SK-N-SH treated with all-trans-retinoic acid at 6 μM for 48 hours (cell line): ENCODE measurements around the gene TAF3.

Experiments used
- ARNTL ChIP-seq: fragments of 450-650 bp; formaldehyde crosslinking; IDR thresholded peaks from 2 replicates; pipeline ENCODE4 v1.5.0; 2020; ENCODE audit warnings: low read depth, mild to moderate bottlenecking, moderate library complexity, borderline replicate concordance
- CSDC2 ChIP-seq: fragments of 250-450 bp; sonication (Bioruptor Pico); IDR thresholded peaks from 2 replicates; pipeline ENCODE4 v1.5.0; 2020; ENCODE audit warnings: mild to moderate bottlenecking, moderate library complexity
- ISL1 ChIP-seq: fragments of 250-450 bp; sonication (Bioruptor Pico); IDR thresholded peaks from 2 replicates; pipeline ENCODE4 v2.1.2; 2022; ENCODE audit warnings: mild to moderate bottlenecking, moderate library complexity
- RARB ChIP-seq: fragments of 250-450 bp; sonication (Bioruptor Pico); IDR thresholded peaks from 2 replicates; pipeline ENCODE4 v1.8.0; 2021; ENCODE audit warnings: mild to moderate bottlenecking, moderate library complexity
- SNAI2 ChIP-seq: fragments of 250-450 bp; sonication (Bioruptor Pico); IDR thresholded peaks from 2 replicates; pipeline ENCODE4 v1.5.0; 2020; ENCODE audit warnings: mild to moderate bottlenecking, moderate library complexity
- TF ChIP-seq, protein P1 (sequence below): fragments of 250-450 bp; sonication (Bioruptor Pico); IDR thresholded peaks from 2 replicates; pipeline ENCODE4 v1.5.1; 2020; ENCODE audit warnings: low read depth, mild to moderate bottlenecking, moderate library complexity
- TF ChIP-seq, protein P2 (sequence below): fragments of 250-450 bp; sonication (Bioruptor Pico); IDR thresholded peaks from 2 replicates; pipeline ENCODE4 v1.8.0; 2020; ENCODE audit warnings: mild to moderate bottlenecking, moderate library complexity, borderline replicate concordance
- TF ChIP-seq, protein P3 (sequence below): fragments of 250-450 bp; sonication (Bioruptor Pico); IDR thresholded peaks from 2 replicates; pipeline ENCODE4 v1.8.0; 2021; ENCODE audit warnings: low read depth, mild to moderate bottlenecking, moderate library complexity, borderline replicate concordance

DNA sequence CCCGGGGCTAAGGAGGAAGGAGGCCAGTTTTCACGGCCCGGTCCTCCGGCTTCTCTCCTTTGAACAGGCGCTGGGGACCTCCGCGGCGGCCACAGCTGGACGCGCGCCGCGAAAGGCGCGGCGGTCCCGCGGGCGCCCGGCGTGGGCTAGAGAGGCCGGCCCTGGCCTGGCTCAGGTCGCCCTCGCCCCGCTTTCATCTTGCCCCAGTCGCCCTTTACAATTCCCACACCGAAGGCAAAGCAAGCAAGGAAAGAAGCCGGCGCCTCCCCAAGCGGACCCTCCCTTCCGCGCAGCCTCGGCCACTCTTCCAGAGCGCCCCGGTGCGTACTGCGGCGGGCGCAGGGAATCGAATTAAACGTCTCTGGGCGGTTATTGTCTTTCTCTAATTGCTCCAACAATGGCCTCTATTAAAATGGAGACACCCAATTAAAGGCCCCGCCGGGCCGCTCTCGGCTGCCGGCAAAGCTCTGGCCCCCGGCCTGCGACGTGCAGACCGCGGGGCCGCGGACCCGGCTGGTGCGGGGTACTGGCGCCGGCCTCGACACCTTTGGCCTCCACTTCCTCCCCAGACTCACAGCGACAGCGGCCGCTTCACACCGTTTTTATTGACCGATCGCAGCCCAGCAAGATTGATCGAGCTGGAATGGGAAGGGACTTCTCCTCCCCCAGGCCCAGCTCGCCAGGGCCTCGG, 231.7 kb downstream of the TAF3 start:
- no peak for TF ChIP-seq ARNTL (CRISPR knock-in tag)
- TF ChIP-seq, protein P1, sequence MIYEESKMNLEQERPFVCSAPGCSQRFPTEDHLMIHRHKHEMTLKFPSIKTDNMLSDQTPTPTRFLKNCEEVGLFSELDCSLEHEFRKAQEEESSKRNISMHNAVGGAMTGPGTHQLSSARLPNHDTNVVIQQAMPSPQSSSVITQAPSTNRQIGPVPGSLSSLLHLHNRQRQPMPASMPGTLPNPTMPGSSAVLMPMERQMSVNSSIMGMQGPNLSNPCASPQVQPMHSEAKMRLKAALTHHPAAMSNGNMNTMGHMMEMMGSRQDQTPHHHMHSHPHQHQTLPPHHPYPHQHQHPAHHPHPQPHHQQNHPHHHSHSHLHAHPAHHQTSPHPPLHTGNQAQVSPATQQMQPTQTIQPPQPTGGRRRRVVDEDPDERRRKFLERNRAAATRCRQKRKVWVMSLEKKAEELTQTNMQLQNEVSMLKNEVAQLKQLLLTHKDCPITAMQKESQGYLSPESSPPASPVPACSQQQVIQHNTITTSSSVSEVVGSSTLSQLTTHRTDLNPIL (CRISPR knock-in tag): no peak
- TF ChIP-seq RARB (CRISPR knock-in tag): no peak
- TF ChIP-seq, protein P2, sequence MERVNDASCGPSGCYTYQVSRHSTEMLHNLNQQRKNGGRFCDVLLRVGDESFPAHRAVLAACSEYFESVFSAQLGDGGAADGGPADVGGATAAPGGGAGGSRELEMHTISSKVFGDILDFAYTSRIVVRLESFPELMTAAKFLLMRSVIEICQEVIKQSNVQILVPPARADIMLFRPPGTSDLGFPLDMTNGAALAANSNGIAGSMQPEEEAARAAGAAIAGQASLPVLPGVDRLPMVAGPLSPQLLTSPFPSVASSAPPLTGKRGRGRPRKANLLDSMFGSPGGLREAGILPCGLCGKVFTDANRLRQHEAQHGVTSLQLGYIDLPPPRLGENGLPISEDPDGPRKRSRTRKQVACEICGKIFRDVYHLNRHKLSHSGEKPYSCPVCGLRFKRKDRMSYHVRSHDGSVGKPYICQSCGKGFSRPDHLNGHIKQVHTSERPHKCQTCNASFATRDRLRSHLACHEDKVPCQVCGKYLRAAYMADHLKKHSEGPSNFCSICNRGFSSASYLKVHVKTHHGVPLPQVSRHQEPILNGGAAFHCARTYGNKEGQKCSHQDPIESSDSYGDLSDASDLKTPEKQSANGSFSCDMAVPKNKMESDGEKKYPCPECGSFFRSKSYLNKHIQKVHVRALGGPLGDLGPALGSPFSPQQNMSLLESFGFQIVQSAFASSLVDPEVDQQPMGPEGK: no peak
- TF ChIP-seq ISL1: no peak
- no peak for TF ChIP-seq SNAI2
- TF ChIP-seq, protein P3, sequence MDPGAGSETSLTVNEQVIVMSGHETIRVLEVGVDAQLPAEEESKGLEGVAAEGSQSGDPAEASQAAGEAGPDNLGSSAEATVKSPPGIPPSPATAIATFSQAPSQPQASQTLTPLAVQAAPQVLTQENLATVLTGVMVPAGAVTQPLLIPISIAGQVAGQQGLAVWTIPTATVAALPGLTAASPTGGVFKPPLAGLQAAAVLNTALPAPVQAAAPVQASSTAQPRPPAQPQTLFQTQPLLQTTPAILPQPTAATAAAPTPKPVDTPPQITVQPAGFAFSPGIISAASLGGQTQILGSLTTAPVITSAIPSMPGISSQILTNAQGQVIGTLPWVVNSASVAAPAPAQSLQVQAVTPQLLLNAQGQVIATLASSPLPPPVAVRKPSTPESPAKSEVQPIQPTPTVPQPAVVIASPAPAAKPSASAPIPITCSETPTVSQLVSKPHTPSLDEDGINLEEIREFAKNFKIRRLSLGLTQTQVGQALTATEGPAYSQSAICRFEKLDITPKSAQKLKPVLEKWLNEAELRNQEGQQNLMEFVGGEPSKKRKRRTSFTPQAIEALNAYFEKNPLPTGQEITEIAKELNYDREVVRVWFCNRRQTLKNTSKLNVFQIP (CRISPR knock-in tag): no peak
- TF ChIP-seq CSDC2 (CRISPR knock-in tag): no peak
